Astrocyte of the spinal cord (primary cell): ENCODE results near the gene LRRC41.
"Not testable (repeated sequence)": the region's sequence is repeated elsewhere in the genome, so short reads cannot be mapped to it uniquely, and the experiment has no call there.

Experiments
- DNase-seq: peaks from one replicate; pipeline ENCODE4 v3.0.0; 2011; ENCODE audit warnings: low read depth, low spot score
- H3K4me3 ChIP-seq: 2 replicates; pipeline ENCODE4 v1.5.1; 2011; ENCODE audit warnings: low read depth, mild to moderate bottlenecking, low read length, moderate library complexity
- CTCF ChIP-seq: IDR thresholded peaks from 2 replicates; pipeline ENCODE4 v1.5.1; 2012; ENCODE audit warnings: low read depth, mild to moderate bottlenecking, low read length, inconsistent platforms
- in situ Hi-C: cut with HindIII; loops from 2 replicates; pipeline ENCODE4 v1.10.0; 2017; ENCODE audit warnings: low sequenced_read_pairs

The LRRC41 gene

GRCh38 chr1:46334030-46334384 lies 30.6 kb upstream of the LRRC41 start:
- H3K4me3 ChIP-seq: no peak overlapping the region
- DNase-seq: no peak
- in situ Hi-C loops: no loop called here
- TF ChIP-seq CTCF: no peak

DNA sequence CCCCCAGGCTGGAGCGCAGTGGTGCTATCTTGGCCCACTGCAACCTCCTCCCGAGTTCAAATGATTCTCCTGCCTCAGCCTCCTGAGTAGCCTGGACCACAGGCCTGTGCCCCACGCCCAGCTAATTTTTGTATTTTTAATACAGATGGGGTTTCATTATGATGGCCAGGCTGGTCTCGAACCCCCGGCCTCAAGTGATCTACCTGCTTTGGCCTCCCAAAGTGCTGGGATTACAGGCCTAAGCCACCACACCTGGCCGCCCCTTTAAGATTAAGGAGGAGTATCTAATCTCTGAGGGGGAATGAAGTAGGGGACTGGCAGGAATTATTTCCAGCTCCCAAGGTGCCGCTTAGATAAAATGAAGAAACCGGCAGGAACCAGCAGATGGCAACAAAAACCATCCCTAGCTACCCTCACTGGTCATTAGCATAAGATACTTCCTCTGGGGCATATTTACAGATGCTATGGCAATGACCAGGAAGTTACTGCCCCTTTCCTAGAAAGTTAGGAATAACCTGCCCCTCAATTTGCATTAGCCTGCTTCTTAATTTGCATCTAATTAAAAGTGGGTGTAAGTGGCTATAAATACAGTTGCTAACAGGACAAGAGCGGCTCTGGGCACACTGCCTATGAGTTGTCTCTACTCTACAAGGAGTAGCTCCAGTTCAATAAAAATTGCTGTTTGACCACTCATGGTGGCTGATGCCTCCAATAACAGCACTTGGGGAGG lies 30.0 kb upstream of the LRRC41 start:
- H3K4me3 ChIP-seq: no peak overlapping the region
- in situ Hi-C loops: no loop called here
- TF ChIP-seq CTCF: peak; percentile 52
- DNase-seq: peak; percentile 27

- DNase-seq, in situ Hi-C loops, H3K4me3 ChIP-seq: not testable (repeated sequence)
Measured at GRCh38 chr1:46331786-46332540, 28.5 kb upstream of the LRRC41 start.

- H3K4me3 ChIP-seq, in situ Hi-C loops, DNase-seq: not testable (repeated sequence)
Measured at GRCh38 chr1:46330381-46330780, 27.0 kb upstream of the LRRC41 start.

- in situ Hi-C loops, H3K4me3 ChIP-seq, DNase-seq: not testable (repeated sequence)
Measured at GRCh38 chr1:46329807-46330206, 26.4 kb upstream of the LRRC41 start.

- in situ Hi-C loops, DNase-seq, H3K4me3 ChIP-seq: not testable (repeated sequence)
Measured at GRCh38 chr1:46328182-46328581, 24.8 kb upstream of the LRRC41 start.

GRCh38 chr1:46325285-46326076 lies 22.1 kb upstream of the LRRC41 start:
- in situ Hi-C loops, H3K4me3 ChIP-seq: not testable (repeated sequence)

DNA sequence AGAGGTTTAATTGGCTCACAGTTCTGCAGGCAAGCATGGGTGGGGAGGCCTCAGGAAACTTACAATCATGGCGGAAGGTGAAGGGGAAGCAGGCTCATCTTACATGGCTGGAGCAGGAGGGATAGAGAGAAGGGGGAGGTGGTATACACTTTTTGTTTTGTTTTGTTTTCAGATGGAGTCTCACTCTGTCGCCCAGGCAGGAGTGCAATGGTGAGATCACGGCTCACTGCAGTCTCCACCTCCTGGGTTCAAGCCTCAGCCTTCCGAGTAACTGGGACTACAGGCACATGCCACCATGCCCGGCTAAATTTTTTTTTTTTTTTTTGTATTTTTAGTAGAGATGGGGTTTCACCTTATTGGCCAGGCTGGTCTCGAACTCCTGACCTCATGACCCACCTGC lies 18.8 kb upstream of the LRRC41 start:
- DNase-seq, H3K4me3 ChIP-seq, in situ Hi-C loops: not testable (repeated sequence)

More at GRCh38 chr1:46325285-46326076, 22.1 kb upstream of the LRRC41 start:
- DNase-seq: not testable (repeated sequence)

GRCh38 chr1:46319960-46320914 lies 16.8 kb upstream of the LRRC41 start:
- in situ Hi-C loops, DNase-seq, H3K4me3 ChIP-seq: not testable (repeated sequence)

- H3K4me3 ChIP-seq, DNase-seq, in situ Hi-C loops: not testable (repeated sequence)
Measured at GRCh38 chr1:46319301-46319700, 15.9 kb upstream of the LRRC41 start.
